Suprapubic skin (tissue), 4 donors: ENCODE results near the gene SDC1. TPM values are rescaled to one million over a fixed set of nuclear protein-coding genes. Genes with fewer than 3 reads are reported as not detected.
A peak's percentile ranks its signal among the peaks of the same experiment; 100 is the strongest.

Source experiments
- DNase-seq, 2 donors: peaks; one replicate each; pipeline ENCODE4 v3.0.0-alpha.2; 2019; ENCODE audit warnings: low spot score in 2 of 2
- H3K27ac ChIP-seq: fragments of 200-600 bp; sonication (generic); one replicate; pipeline ENCODE4 v1.5.1; 2019
- H3K27me3 ChIP-seq: fragments of 200-600 bp; sonication (generic); one replicate; pipeline ENCODE4 v1.5.1; 2019
- H3K36me3 ChIP-seq: fragments of 200-600 bp; sonication (generic); one replicate; pipeline ENCODE4 v1.5.1; 2019
- H3K4me1 ChIP-seq: fragments of 200-600 bp; sonication (generic); one replicate; pipeline ENCODE4 v1.5.1; 2019
- H3K4me3 ChIP-seq: fragments of 200-600 bp; sonication (generic); one replicate; pipeline ENCODE4 v1.5.1; 2019; ENCODE audit warnings: mild to moderate bottlenecking
- H3K9me3 ChIP-seq: fragments of 200-600 bp; sonication (generic); one replicate; pipeline ENCODE4 v1.5.1; 2019
- EP300 ChIP-seq: sonication (generic); formaldehyde crosslinking; IDR thresholded peaks from one replicate; pipeline ENCODE4 v1.6.1; 2017; ENCODE audit warnings: antibody characterized with exemption
- POLR2A ChIP-seq, 2 donors: fragments of 450-650 bp; IDR thresholded peaks; one replicate each; pipeline ENCODE4 v1.6.1; 2017; ENCODE audit warnings: antibody characterized with exemption in 2 of 2, mild to moderate bottlenecking in 2 of 2, moderate library complexity in 2 of 2
- POLR2AphosphoS5 ChIP-seq, 3 donors: sonication (generic); formaldehyde crosslinking; IDR thresholded peaks; one replicate each; pipeline ENCODE4 v1.6.1; 2017; ENCODE audit warnings: antibody characterized with exemption in 3 of 3
- WGBS: methylation state at CpG from one replicate; pipeline ENCODE4 v1.1.5; 2018; 5-methylcytosine and 5-hydroxymethylcytosine counted together
- total RNA-seq, 4 donors: library from RNA; depleted of rRNA; stranded (reverse); fragments of >200 nt; gene quantifications; one replicate each; pipeline ENCODE4 v1.1.0, GENCODE V29; 2016
- TF ChIP-seq, protein P1 (sequence below), 2 donors: fragments of 200-600 bp in 1 of 2; fragments of 450-650 bp in 1 of 2; sonication (generic) in 1 of 2; IDR thresholded peaks; one replicate each; pipeline ENCODE4 v1.5.1; 2016 to 2019; ENCODE audit warnings: antibody characterized with exemption in 2 of 2, mild to moderate bottlenecking in 1 of 2, moderate library complexity in 1 of 2

Gene SDC1
- total RNA-seq, 4 donors from 2014 or later = 258 to 892 (median 636) TPM

DNA sequence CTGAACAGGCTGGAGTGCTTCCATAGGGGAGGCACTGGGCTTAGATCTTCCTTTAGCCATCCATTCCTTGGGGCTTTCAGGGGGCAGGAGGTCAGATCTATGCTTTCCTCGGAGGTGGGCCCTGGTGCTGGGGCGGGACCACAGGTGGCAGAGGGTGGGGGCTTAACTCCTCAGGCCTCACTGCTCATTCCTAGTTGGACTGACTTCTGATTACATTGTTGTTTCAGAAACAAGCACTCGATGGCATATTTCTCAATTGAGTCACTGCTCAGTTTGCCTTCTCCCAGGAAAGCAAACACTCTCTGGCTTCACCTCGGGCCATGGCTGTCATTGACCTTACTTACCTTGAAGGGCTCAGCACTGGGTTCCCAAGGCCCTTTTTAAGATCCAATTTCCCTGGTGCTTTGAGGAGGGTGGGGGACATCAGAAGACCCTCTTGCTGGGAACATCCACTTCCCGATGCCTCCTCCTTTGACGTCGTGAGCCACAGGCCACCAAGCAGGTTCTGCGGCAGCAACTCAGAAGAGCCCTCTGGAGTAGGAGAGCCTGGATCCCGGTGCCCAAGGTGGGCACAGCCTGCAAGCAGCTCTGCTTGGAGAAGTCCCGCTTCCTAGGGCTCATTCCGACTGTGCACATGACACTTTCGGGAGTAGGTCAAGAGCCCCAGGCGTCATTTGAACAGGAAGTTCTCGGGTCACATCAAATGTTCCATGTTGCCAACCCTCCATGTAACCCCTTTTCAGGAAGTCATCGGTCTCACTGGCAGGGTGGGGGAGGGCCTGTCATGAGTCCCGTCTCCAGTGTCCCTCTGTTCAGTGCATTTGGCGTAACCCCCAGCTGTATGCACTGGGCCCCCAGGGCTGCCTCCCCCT is 40.6 kb downstream of the SDC1 start:
- TF ChIP-seq EP300 (no peak), POLR2AphosphoS5 (IDR thresholded peaks at IDR 0.05) (no peak), POLR2A (IDR thresholded peaks at IDR 0.05) (no peak)
- TF ChIP-seq, protein P1, sequence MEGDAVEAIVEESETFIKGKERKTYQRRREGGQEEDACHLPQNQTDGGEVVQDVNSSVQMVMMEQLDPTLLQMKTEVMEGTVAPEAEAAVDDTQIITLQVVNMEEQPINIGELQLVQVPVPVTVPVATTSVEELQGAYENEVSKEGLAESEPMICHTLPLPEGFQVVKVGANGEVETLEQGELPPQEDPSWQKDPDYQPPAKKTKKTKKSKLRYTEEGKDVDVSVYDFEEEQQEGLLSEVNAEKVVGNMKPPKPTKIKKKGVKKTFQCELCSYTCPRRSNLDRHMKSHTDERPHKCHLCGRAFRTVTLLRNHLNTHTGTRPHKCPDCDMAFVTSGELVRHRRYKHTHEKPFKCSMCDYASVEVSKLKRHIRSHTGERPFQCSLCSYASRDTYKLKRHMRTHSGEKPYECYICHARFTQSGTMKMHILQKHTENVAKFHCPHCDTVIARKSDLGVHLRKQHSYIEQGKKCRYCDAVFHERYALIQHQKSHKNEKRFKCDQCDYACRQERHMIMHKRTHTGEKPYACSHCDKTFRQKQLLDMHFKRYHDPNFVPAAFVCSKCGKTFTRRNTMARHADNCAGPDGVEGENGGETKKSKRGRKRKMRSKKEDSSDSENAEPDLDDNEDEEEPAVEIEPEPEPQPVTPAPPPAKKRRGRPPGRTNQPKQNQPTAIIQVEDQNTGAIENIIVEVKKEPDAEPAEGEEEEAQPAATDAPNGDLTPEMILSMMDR (IDR thresholded peaks at IDR 0.05) = no peak
- 48% methylated on average over 11 of the region's 17 CpGs for WGBS
- no peaks in the 10 kb centered on the region for H3K9me3 ChIP-seq
- peaks cover 49% of the 10 kb centered on the region for H3K4me1 ChIP-seq
- no peak overlapping the region for H3K27ac ChIP-seq
- no peaks in the 10 kb centered on the region for H3K36me3 ChIP-seq
- H3K4me3 ChIP-seq = no peak overlapping the region
- H3K27me3 ChIP-seq = no peaks in the 10 kb centered on the region
- no peak for DNase-seq

DNA sequence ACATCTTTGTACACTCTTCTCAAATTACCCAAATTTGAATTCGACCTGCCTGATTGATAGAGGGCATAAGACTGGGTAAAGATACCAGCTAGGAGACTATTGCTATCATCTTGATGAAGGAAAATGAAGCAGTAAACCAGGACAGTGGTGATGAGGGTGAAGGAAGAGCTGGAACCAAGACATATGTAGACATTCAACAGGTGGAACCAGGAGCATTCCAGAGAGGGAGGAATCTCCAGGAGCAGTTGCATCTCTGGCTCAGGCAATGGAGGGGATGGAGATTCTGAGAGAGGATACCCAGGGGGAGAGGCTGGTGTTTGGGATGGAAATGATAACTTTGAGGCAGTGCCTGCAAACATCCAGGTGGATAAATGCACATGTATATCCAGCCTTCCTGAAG is 41.6 kb downstream of the SDC1 start:
- Histone ChIP-seq H3K4me1 (peaks cover 58% of the 10 kb centered on the region), H3K27me3 (no peaks in the 10 kb centered on the region), H3K4me3 (no peak overlapping the region), H3K9me3 (no peaks in the 10 kb centered on the region), H3K36me3 (no peaks in the 10 kb centered on the region), H3K27ac (no peak overlapping the region)
- peak in 1 of 2 donors; percentile 21 for DNase-seq
- 75% methylated on average over 1 of the region's 1 CpG for WGBS
- TF ChIP-seq POLR2AphosphoS5 (IDR thresholded peaks at IDR 0.05) (no peak), EP300 (no peak), POLR2A (IDR thresholded peaks at IDR 0.05) (no peak)
- TF ChIP-seq, protein P1 (IDR thresholded peaks at IDR 0.05) = no peak

DNA sequence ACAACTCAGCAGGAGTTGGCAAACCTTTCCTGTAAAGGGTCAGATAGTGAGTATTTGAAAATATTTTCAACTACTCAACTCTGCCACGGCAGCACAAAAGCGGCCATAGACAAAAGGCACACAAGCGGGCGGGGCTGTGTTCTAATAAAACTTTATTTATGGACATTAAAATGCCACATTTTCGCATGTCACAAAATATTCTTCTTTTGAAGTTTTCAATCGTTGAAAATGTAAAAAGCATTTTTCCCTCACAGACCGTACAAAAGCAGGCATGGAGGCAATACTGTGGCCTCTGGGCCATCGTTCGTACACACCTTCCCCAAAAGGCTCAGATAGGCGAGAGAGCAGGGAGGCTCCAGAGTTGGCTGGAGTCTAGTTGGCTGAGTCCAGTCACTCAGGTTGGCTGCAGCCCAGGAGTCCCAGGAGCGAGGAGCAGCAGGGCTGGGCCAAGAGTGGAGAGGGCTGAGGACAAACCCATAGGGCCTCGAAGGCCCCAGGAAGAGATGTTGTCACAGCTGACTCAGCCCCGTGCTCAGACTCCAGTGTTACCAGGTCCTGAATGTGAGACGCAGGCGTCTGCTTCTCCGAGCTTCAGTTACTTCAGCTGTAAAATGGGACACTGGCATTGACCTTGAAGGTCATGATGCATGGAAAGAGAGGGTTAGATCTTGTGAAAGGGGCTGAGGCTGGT is 42.5 kb downstream of the SDC1 start:
- peak in 1 of 2 donors; percentile 65 for DNase-seq
- TF ChIP-seq POLR2AphosphoS5 (IDR thresholded peaks at IDR 0.05) = no peak
- TF ChIP-seq, protein P1 (IDR thresholded peaks at IDR 0.05) = no peak
- TF ChIP-seq EP300 = no peak
- no peak for TF ChIP-seq POLR2A (IDR thresholded peaks at IDR 0.05)
- WGBS = 76% methylated on average over 16 of the region's 16 CpGs
- Histone ChIP-seq H3K4me1 (peaks cover 62% of the 10 kb centered on the region), H3K27me3 (no peaks in the 10 kb centered on the region), H3K4me3 (no peak overlapping the region), H3K36me3 (no peaks in the 10 kb centered on the region), H3K9me3 (no peaks in the 10 kb centered on the region), H3K27ac (no peak overlapping the region)

DNA sequence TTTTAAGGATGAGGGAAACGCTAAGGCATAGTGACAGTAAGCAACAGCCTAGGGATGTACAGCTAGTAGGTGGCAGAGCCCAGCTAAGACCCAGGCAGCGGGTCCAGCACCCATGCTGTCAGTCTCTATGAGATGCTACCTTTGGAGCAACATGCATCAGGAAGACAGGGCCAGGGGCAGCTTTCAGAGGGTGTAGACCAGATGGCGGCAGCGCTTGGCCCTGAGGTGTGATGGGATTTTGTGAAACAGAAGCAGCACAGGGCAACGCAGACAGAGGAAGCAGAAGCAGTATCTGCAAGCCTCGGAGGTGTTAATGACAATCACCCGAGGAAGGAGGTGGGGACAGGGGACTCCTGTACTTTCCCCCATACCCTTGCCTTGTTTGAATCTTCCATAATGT is 43.2 kb downstream of the SDC1 start:
- peak in 1 of 2 donors; percentile 32 for DNase-seq
- TF ChIP-seq POLR2A (IDR thresholded peaks at IDR 0.05) = no peak
- TF ChIP-seq, protein P1 (IDR thresholded peaks at IDR 0.05) = no peak
- no peak for TF ChIP-seq POLR2AphosphoS5 (IDR thresholded peaks at IDR 0.05)
- no peak for TF ChIP-seq EP300
- Histone ChIP-seq H3K36me3 (no peaks in the 10 kb centered on the region), H3K9me3 (no peaks in the 10 kb centered on the region), H3K27me3 (no peaks in the 10 kb centered on the region), H3K4me3 (no peak overlapping the region), H3K27ac (no peak overlapping the region), H3K4me1 (peaks cover 60% of the 10 kb centered on the region)
- 95% methylated on average over 7 of the region's 7 CpGs for WGBS
